ENCODE data around the gene ADSL.
"Not testable (repeated sequence)": the region's sequence is repeated elsewhere in the genome, so short reads cannot be mapped to it uniquely, and the experiment has no call there.

Gene ADSL

GRCh38 chr22:40367342-40367741 lies 21.0 kb downstream of the ADSL start:
- DNase-seq = no peak

GRCh38 chr22:40368016-40368415 lies 21.7 kb downstream of the ADSL start:
- no peak for DNase-seq

DNA sequence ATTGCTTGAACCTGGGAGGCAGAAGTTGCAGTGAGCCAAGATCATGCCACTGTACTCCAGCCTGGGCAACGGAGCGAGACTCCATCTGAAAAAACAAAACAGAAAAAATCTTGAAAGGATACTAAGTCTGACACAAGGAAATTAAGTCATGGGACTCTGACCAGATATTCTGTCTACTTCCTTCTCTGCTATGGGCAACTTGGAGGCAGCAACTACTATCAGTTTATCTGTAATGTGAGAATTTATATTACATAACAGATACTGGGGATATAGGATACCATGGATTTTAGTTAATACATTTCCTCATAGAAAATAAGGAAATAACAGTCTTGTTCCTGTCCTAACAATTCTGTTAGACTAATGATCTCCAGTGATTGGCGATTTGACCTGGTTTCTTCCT lies 22.5 kb downstream of the ADSL start:
- no peak for DNase-seq

GRCh38 chr22:40374567-40374966 lies 28.3 kb downstream of the ADSL start:
- DNase-seq = no peak

- no peak for DNase-seq
These were observed 29.8 kb downstream of the ADSL start for GRCh38 chr22:40376149-40376548.

DNA sequence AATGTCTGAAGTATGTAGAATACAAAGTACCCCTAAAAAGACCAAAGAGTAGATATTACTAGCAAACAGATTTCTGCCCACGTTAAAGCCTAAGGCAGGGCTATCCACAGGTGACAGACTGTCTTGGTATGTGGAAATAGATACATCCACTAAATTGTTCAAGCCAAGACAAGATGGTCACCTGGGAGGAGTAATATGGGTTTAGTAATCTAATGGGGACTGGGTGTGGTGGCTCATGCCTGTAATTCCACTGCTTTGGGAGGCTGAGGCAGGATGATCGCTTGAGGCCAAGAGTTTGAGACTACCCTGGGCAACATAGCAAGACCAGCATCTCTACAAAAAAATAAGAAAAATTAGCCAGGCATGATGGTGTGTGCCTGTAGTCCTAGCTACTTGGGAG lies 31.6 kb downstream of the ADSL start:
- DNase-seq = no peak

- DNase-seq = not testable (repeated sequence)
These were observed 32.1 kb downstream of the ADSL start for GRCh38 chr22:40378448-40378847.

DNA sequence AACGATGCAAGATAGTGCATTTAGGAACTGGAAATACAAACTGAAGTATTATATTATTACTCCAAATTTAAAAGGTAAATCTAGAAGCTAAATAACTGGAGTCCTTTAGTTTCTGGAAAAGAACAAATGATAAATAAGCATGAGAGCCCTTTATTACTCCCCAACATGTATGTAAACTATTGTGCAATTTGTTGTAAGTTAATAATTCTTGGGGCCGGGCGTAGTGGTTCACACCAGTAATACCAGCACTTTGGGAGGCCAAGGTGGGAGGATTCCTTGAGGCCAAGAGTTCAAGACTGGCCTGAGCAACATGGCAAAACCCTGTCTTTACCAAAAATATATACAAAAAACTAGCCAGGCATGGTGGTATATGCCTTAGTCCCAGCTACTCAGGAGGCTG lies 35.2 kb downstream of the ADSL start:
- DNase-seq = no peak

DNA sequence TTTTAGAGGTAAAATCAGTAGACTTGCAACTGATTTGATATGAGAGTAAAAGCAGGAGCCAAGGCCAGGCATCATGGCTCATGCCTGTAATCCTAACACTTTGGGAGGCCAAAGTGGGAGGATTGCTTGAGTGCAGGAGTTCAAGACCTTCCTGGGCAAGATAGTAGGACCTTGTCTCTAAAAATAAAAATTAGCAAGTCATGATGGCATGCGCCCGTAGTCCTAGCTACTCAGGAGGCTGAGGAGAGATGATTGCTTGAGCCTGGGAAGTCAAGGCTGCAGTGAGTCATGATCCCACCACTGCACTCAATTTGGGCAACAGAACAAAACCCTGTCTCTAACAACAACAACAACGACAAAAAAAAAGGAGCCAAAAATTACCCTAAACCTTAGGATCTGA lies 37.6 kb downstream of the ADSL start:
- DNase-seq = no peak

- DNase-seq = no peak
These were observed 38.9 kb downstream of the ADSL start for GRCh38 chr22:40385036-40385782.

DNA sequence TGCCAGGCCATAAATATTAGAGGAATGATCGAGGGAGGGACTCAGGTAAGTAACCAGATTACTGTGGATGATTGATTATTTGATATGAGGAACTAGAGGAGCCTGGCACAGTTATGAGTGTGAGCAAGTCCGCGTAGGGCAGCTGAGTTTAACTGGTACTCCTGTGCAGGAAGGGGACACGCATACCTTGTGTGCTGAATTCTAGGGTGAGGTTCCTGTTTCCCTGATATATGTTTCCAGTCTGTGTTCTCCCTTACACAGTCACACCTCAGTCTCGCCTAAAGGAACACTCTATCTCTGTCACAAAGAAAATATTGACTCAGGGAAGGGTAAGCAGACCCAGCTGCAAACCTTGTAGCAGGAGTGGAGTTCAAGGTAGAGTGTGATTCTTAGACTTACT lies 41.4 kb downstream of the ADSL start:
- DNase-seq = no peak

- no peak for DNase-seq
These were observed 41.9 kb downstream of the ADSL start for GRCh38 chr22:40388231-40388630.

DNA sequence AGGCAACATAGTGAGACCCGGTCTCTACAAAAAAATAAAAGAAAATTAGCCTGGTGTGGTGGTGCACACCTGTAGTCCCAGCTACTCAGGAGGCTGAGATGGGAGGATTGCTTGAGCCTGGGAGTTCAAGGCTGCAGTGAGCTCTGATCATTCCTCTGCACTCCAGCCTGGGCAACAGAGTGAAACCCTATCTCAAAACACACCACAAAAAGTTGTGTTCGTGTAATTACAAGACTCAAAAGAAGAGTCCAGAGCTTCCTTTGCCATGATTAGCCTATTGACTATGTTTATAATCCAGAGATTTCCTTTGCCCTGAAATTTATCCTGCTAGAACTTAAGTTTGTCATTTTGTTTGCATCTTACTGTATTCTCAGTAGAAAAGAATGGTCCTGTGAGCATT lies 45.1 kb downstream of the ADSL start:
- DNase-seq = no peak

GRCh38 chr22:40392618-40393017 lies 46.3 kb downstream of the ADSL start:
- no peak for DNase-seq

- DNase-seq = no peak
These were observed 48.3 kb downstream of the ADSL start for GRCh38 chr22:40394607-40395006.

DNA sequence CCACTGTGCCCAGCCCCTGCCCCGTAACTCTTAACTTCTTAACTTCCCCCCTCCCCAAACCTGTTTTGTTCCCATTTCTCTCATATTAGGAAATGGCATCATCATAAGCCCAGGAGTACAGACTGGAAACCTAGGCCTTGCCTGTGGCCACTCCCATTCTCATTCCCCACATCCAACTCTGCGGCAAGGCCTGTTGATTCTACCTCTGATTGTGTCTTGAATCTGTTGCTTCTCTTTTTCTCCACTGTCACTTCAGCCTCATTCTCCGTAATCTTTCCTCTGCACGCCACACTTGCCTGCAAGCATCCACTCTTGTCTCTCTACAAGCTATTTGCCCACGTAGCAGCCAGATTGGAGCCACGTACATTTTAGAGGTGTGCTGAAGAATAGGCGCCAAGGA lies 49.3 kb downstream of the ADSL start:
- DNase-seq = no peak

- DNase-seq = peak in 1 of 51 donors; percentile 35
These were observed 50.6 kb downstream of the ADSL start for GRCh38 chr22:40396882-40397281.

- DNase-seq = peak in 1 of 51 donors; percentile 21
These were observed 51.1 kb downstream of the ADSL start for GRCh38 chr22:40397396-40397795.

GRCh38 chr22:40399621-40400020 lies 53.3 kb downstream of the ADSL start:
- DNase-seq = no peak

- DNase-seq = no peak
These were observed 53.9 kb downstream of the ADSL start for GRCh38 chr22:40400159-40400558.

DNA sequence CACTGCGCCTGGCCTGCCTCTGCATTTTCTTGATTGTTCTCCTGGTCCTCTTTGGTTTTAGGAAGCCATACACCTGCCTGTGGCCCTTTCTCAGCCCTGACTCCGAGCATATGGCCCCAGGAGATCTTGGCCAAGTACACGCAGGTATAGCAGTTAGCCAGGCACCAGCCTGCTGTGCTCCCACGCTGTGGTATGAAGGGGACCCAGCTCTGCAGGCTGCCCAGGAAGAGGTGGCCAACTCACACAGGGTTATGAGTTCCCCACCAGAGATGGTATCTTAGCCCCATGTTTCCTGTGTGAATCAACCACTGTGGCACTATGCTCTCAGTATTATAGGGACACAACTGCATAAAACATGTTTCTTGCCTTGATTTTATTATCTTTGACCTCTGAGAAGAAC lies 55.2 kb downstream of the ADSL start:
- no peak for DNase-seq

DNA sequence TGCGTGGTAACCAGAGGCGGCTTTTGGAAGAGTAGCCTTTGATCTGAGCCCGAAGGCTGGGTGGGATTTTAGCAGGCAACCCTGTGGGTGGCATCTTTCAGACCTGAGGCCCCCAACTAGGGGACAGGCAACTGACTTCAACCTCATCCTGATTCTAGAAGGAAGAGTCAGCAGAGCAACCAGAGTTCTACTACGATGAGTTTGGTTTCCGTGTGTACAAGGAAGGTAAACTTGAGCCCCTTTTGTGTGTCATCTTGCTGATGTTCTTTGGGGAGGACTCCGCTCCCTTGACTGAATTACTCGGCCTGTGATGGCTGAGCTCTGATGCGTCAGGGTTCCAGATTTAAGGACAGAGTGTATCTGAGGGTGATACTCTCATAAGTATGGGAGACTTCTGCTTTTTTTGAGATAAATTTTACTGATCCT lies 55.7 kb downstream of the ADSL start:
- no peak for DNase-seq

DNA sequence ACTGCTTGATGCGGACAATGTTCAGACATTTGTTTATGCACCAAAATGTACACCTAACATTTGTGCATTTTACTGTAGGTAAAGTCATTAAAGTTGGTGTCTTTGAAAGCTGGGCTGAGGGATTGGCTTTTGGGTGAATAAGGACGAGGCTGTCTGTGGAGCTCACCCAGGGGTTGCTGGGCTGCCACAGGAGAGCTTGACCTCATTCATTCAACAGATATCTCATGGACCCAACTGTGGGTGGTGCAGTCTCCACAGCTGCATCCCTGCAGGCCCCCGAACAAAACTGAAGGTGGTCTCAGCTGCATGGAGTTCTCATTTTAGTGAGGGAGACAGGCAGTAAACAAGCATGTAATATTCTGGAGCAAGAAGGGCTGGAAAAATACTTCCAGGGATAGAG lies 56.8 kb downstream of the ADSL start:
- no peak for DNase-seq

GRCh38 chr22:40403651-40404050 lies 57.4 kb downstream of the ADSL start:
- DNase-seq = no peak
